NCI-H2107 treated with DMSO at 0.1 percent for 48 hours (cell line): ENCODE data around the gene RUVBL1.

ENCODE experiments used
- DNase-seq: peaks from one replicate; lab custom pipeline; 2025; ENCODE audit not compliant: unreplicated experiment; lab: John Stamatoyannopoulos, UW

RUVBL1 gene

GRCh38 chr3:128083980-128084674, 39.5 kb downstream of the RUVBL1 start:
- DNase-seq = no peak

GRCh38 chr3:128083396-128083795, 40.2 kb downstream of the RUVBL1 start:
- no peak for DNase-seq

GRCh38 chr3:128082546-128082945, 41.1 kb downstream of the RUVBL1 start:
- no peak for DNase-seq

GRCh38 chr3:128081846-128082245, 41.8 kb downstream of the RUVBL1 start:
- no peak for DNase-seq

- no peak for DNase-seq
Measured at GRCh38 chr3:128081226-128081625, 42.4 kb downstream of the RUVBL1 start.

- no peak for DNase-seq
Measured at GRCh38 chr3:128080323-128081080, 43.1 kb downstream of the RUVBL1 start.

GRCh38 chr3:128079823-128080222, 43.8 kb downstream of the RUVBL1 start:
- DNase-seq = no peak

- no peak for DNase-seq
Measured at GRCh38 chr3:128078875-128079274, 44.7 kb downstream of the RUVBL1 start.

- DNase-seq = no peak
Measured at GRCh38 chr3:128078322-128078721, 45.3 kb downstream of the RUVBL1 start.

- DNase-seq = no peak
Measured at GRCh38 chr3:128077665-128078064, 45.9 kb downstream of the RUVBL1 start.

- no peak for DNase-seq
Measured at GRCh38 chr3:128077202-128077624, 46.4 kb downstream of the RUVBL1 start.

- no peak for DNase-seq
Measured at GRCh38 chr3:128076483-128077201, 47.0 kb downstream of the RUVBL1 start.

- DNase-seq = peak; percentile 68
Measured at GRCh38 chr3:128075522-128076482, 47.8 kb downstream of the RUVBL1 start.

- no peak for DNase-seq
Measured at GRCh38 chr3:128074851-128075521, 48.6 kb downstream of the RUVBL1 start.

- no peak for DNase-seq
Measured at GRCh38 chr3:128073807-128074206, 49.8 kb downstream of the RUVBL1 start.

GRCh38 chr3:128073185-128073725, 50.4 kb downstream of the RUVBL1 start:
- DNase-seq = no peak

- DNase-seq = no peak
Measured at GRCh38 chr3:128072454-128073184, 51.0 kb downstream of the RUVBL1 start.

- DNase-seq = no peak
Measured at GRCh38 chr3:128071771-128072453, 51.7 kb downstream of the RUVBL1 start.
